Thymus (tissue), 11 donors: ENCODE data around the gene B4GALT4. TPM values are rescaled to one million over a fixed set of nuclear protein-coding genes. Genes with fewer than 3 reads are reported as not detected.
A peak's percentile ranks its signal among the peaks of the same experiment; 100 is the strongest.
"Not testable (repeated sequence)": the region's sequence is repeated elsewhere in the genome, so short reads cannot be mapped to it uniquely, and the experiment has no call there.

Experiments used
- DNase-seq, 9 donors: peaks; one replicate each; pipeline ENCODE4 v3.0.0-alpha.2; 2013; ENCODE audit warnings: low spot score in 9 of 9, low read depth in 6 of 9, missing footprints in 1 of 9
- H3K27ac ChIP-seq, 2 donors: one replicate each; pipeline ENCODE4 v1.5.1; 2013; ENCODE audit warnings: control low read depth in 1 of 2, low read depth in 1 of 2, low read length in 1 of 2, mild to moderate bottlenecking in 1 of 2, moderate library complexity in 1 of 2
- H3K27me3 ChIP-seq, 2 donors: one replicate each; pipeline ENCODE4 v1.5.1; 2013; ENCODE audit warnings: low read length in 1 of 2; ENCODE audit not compliant: control insufficient read depth in 2 of 2, insufficient read depth in 1 of 2
- H3K36me3 ChIP-seq, 2 donors: one replicate each; pipeline ENCODE4 v1.5.1; 2013; ENCODE audit warnings: low read length in 1 of 2, mild to moderate bottlenecking in 1 of 2, moderate library complexity in 1 of 2; ENCODE audit not compliant: control insufficient read depth in 2 of 2, insufficient read depth in 2 of 2
- H3K4me1 ChIP-seq, 2 donors: one replicate each; pipeline ENCODE4 v1.5.1; 2013; ENCODE audit warnings: low read length in 2 of 2; ENCODE audit not compliant: control insufficient read depth in 2 of 2, insufficient read depth in 2 of 2
- H3K4me3 ChIP-seq, 2 donors: one replicate each; pipeline ENCODE4 v1.5.1; 2013; ENCODE audit warnings: low read length in 2 of 2, control low read depth in 1 of 2, mild to moderate bottlenecking in 1 of 2
- H3K9me3 ChIP-seq, 2 donors: one replicate each; pipeline ENCODE4 v1.5.1; 2013; ENCODE audit warnings: low read length in 1 of 2, mild to moderate bottlenecking in 1 of 2; ENCODE audit not compliant: control insufficient read depth in 2 of 2, insufficient read depth in 1 of 2
- WGBS: extraction: QIAGEN DNeasy Blood & Tissue Kit; methylation state at CpG from one replicate; pipeline ENCODE4 v1.1.7; 2013; 5-methylcytosine and 5-hydroxymethylcytosine counted together
- polyA plus RNA-seq: library from polyadenylated mRNA; stranded (reverse); fragments of 200-250 nt; gene quantifications from one replicate; pipeline ENCODE4 v1.2.3, GENCODE V29; 2013
- total RNA-seq: library from RNA; stranded (reverse); fragments of 120-200 nt; gene quantifications from one replicate; pipeline ENCODE4 v1.2.4, GENCODE V29; 2013
- donor health status: healthy.

Gene B4GALT4
- total and polyA plus RNA-seq, 2 donors, result 11.6 to 15.2 TPM

DNA sequence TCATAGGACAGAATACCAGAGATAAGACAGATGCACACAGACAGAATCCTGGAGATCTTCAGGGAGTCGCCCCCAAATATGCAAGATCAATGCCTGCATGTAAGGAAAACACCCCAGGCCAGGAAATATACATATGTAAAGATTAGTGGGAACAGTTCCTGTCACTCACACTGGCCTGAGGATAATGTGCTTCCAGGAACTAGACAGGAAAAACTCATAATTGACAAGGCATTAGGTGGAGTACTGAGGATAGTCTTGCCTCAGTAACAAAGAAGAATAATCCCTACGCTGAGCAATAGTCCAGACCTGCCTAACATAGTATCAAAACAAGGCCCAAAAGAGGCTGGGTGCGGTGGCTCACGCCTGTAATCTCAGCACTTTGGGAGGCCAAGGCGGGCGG, 20.4 kb upstream of the B4GALT4 start:
- Histone ChIP-seq H3K4me3 (no peak overlapping the region), H3K27me3 (no peaks in the 10 kb centered on the region), H3K27ac (no peak overlapping the region), H3K9me3 (no peaks in the 10 kb centered on the region), H3K4me1 (peaks cover 0 to 3% of the 10 kb centered on the region in 2 donors), H3K36me3 (no peaks in the 10 kb centered on the region)
- no peak for DNase-seq
- whole genome bisulfite sequencing, result 76% methylated on average over 6 of the region's 6 CpGs

DNA sequence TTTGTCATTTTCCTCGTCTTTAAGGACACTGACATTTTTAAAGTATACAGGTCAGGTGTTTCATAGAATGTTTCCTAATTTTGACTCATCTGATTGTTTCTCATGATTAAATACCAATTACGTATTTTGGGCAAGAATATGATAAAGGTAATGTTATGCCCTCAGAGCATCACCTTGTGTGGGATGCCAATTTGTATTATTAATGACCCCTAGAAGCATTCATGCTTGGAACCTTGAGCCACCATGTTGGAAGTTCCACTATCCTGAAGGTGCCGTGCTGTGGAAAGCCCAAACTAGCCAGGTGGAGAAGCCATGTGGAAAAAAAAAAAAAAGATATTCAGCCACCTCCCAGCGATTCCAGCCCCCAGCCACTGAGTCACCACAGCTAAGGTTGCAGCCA, 19.1 kb upstream of the B4GALT4 start:
- Histone ChIP-seq H3K9me3 (no peaks in the 10 kb centered on the region), H3K4me3 (no peak overlapping the region), H3K36me3 (no peaks in the 10 kb centered on the region), H3K27ac (no peak overlapping the region), H3K4me1 (peaks cover 0 to 3% of the 10 kb centered on the region in 2 donors), H3K27me3 (no peaks in the 10 kb centered on the region)
- 97% methylated on average over 4 of the region's 4 CpGs for WGBS
- DNase-seq, result no peak

- Histone ChIP-seq H3K36me3 (no peaks in the 10 kb centered on the region), H3K27me3 (no peaks in the 10 kb centered on the region), H3K9me3 (no peaks in the 10 kb centered on the region), H3K4me3 (no peak overlapping the region), H3K27ac (no peak overlapping the region), H3K4me1 (peaks cover 0 to 3% of the 10 kb centered on the region in 2 donors)
- 10% methylated on average over 1 of the region's 1 CpG for WGBS
- peak in 1 of 9 donors; percentile 31 for DNase-seq
Measured at GRCh38 chr3:119258915-119259314, 18.2 kb upstream of the B4GALT4 start.

GRCh38 chr3:119257654-119258410, 17.2 kb upstream of the B4GALT4 start:
- H3K4me3 ChIP-seq, result no peak overlapping the region
- peaks cover 0 to 3% of the 10 kb centered on the region in 2 donors for H3K4me1 ChIP-seq
- DNase-seq, result no peak
- H3K36me3 ChIP-seq, result no peaks in the 10 kb centered on the region
- whole genome bisulfite sequencing, result 93% methylated on average over 8 of the region's 8 CpGs
- H3K9me3 ChIP-seq, result no peaks in the 10 kb centered on the region
- H3K27ac ChIP-seq, result no peak overlapping the region
- H3K27me3 ChIP-seq, result no peaks in the 10 kb centered on the region

DNA sequence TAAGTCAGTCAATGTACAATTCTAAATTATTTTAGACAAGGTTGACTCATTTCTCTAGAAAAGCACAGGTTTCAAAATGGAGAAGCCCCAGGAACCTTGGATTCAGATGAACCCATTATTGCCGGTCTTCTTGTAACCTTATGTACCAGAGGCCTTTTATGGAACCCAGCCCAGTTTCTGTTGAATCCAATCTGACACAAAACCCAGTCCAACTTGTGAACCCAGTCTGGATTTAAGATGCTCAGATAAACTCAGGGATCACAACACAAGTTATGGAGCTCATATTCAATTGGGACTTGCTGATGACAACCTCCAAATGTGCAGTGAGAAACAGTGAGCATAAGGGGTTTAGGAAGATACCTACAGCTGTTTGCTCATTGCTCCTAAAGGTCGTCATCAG, 16.4 kb upstream of the B4GALT4 start:
- WGBS, result 98% methylated on average over 2 of the region's 2 CpGs
- no peak for DNase-seq
- Histone ChIP-seq H3K4me3 (no peak overlapping the region), H3K36me3 (no peaks in the 10 kb centered on the region), H3K27ac (no peak overlapping the region), H3K27me3 (no peaks in the 10 kb centered on the region), H3K9me3 (no peaks in the 10 kb centered on the region), H3K4me1 (peaks cover 0 to 3% of the 10 kb centered on the region in 2 donors)

DNA sequence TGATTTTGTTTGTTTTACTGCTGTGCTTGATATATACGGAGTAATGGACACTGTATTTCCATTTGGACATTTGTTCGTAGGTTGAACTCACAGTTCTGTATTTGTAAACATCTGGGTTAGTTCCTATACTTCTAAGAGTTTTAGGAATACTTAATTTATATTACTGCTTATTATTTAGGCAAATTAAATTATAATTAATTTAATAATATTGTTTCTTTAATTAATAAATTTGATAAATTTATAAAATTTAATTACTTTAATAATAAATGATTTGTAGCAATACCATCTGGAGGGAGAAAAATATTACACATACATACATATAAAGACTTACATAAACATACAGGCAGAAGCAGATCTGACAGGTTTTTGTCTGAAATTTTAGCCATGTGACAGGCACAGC, 14.5 kb upstream of the B4GALT4 start:
- no peak for DNase-seq
- 98% methylated on average over 2 of the region's 2 CpGs for WGBS
- no peaks in the 10 kb centered on the region for H3K4me1 ChIP-seq
- H3K27me3 ChIP-seq, result no peaks in the 10 kb centered on the region
- H3K9me3 ChIP-seq, result no peaks in the 10 kb centered on the region
- no peak overlapping the region for H3K4me3 ChIP-seq
- H3K27ac ChIP-seq, result no peak overlapping the region
- no peaks in the 10 kb centered on the region for H3K36me3 ChIP-seq

DNA sequence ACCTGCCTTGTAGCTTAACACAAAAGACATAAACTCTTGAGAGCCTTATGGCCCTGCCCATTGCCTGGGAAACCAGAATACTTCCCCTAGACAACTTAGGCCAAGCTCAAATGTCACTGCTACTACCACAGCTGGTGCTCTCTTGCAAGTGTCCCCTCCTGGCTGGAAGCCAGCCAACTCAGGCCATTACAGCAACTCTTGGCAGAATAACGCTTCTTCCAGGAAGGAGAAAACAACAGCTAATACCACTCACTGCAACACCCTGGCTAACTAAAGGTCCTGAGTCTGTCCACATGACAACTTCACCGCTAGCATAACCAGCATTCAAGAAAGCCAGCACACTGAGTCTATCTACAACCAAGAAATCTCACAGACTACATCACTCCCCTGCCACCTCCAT, 5.1 kb upstream of the B4GALT4 start:
- no peak for DNase-seq

DNA sequence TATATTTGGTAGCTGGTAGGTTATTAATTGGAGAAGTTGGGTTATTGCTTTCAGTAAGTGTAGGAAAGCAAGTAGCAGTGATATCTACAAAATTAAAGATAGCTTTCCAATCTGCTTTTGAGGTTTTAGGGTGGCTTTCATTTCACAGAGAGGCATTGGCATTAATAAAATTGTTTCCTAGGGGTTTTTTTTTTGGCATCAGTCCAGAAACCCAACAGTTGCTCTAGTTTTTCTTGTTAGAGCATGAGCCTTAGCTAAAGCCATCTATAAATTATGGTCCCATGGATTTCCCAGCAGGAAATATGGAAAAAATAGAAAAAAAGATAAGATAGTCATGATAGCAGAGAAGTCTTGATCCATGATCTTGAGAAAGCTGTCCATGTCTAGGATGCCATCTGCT, 3.0 kb upstream of the B4GALT4 start:
- no peak for DNase-seq
- Histone ChIP-seq H3K27ac (no peak overlapping the region), H3K9me3 (no peaks in the 10 kb centered on the region), H3K4me1 (peaks cover 12 to 18% of the 10 kb centered on the region in 2 donors), H3K36me3 (no peaks in the 10 kb centered on the region), H3K27me3 (no peaks in the 10 kb centered on the region), H3K4me3 (no peak overlapping the region)

More for the DNA sequence above, 5.1 kb upstream of the B4GALT4 start:
- Histone ChIP-seq H3K4me1 (peaks cover 3 to 6% of the 10 kb centered on the region in 2 donors), H3K27ac (no peak overlapping the region), H3K4me3 (no peak overlapping the region), H3K36me3 (no peaks in the 10 kb centered on the region), H3K27me3 (no peaks in the 10 kb centered on the region), H3K9me3 (no peaks in the 10 kb centered on the region)
- WGBS, result 97% methylated on average over 2 of the region's 2 CpGs

- peaks cover 12 to 18% of the 10 kb centered on the region in 2 donors for H3K4me1 ChIP-seq
- H3K4me3 ChIP-seq, H3K9me3 ChIP-seq, H3K27ac ChIP-seq, H3K27me3 ChIP-seq, H3K36me3 ChIP-seq, DNase-seq: not testable (repeated sequence)
- 96% methylated on average over 7 of the region's 7 CpGs for WGBS
Measured at GRCh38 chr3:119243058-119243529, 2.4 kb upstream of the B4GALT4 start.
